WTC11 (cell line): ENCODE measurements around the gene TTC21A. TPM values are rescaled to one million over a fixed set of nuclear protein-coding genes. Genes with fewer than 3 reads are reported as not detected.

Experiments
- ATAC-seq: fragments of 200-7000 bp; cut with Tn5 transposase; 2 replicates; pipeline ENCODE4 v1.10.0; 2021; ENCODE audit warnings: mild to moderate bottlenecking, moderate library complexity
- CTCF ChIA-PET: fragments of 300-600 bp; sonication (Branson Sonifier 250); formaldehyde crosslinking; loops from one replicate; lab custom pipeline; 2021; ENCODE audit warnings: antibody characterized with exemption; lab: Charles Lee
- POLR2A ChIA-PET: fragments of 350-600 bp; sonication (Branson Sonifier 250); formaldehyde crosslinking; loops from one replicate; lab custom pipeline; 2021; ENCODE audit warnings: antibody characterized with exemption; lab: Charles Lee
- DNase-seq: peaks from one replicate; pipeline ENCODE4 v3.0.0; 2021; ENCODE audit warnings: low spot score
- H3K27ac Mint-ChIP-seq: 2 replicates; pipeline ENCODE4 v1.8.0; 2021; ENCODE audit warnings: mixed read lengths
- H3K27me3 Mint-ChIP-seq: 2 replicates; pipeline ENCODE4 v1.8.0; 2021; ENCODE audit warnings: low read depth, mild to moderate bottlenecking, moderate library complexity, mixed read lengths
- H3K36me3 Mint-ChIP-seq: 2 replicates; pipeline ENCODE4 v1.8.0; 2021; ENCODE audit warnings: mixed read lengths
- H3K4me1 Mint-ChIP-seq: 2 replicates; pipeline ENCODE4 v1.8.0; 2022; ENCODE audit warnings: mixed read lengths
- H3K4me3 Mint-ChIP-seq: 2 replicates; pipeline ENCODE4 v1.8.0; 2021; ENCODE audit warnings: mild to moderate bottlenecking, moderate library complexity, mixed read lengths
- H3K9me3 Mint-ChIP-seq: 2 replicates; pipeline ENCODE4 v1.8.0; 2021; ENCODE audit warnings: mixed read lengths
- ATF1 ChIP-seq: sonication (generic); formaldehyde crosslinking; IDR thresholded peaks from 2 replicates; pipeline ENCODE4 v1.8.1; 2023; ENCODE audit warnings: mild to moderate bottlenecking, moderate library complexity, missing genetic modification reagents
- CREB1 ChIP-seq: sonication (generic); formaldehyde crosslinking; IDR thresholded peaks from 2 replicates; pipeline ENCODE4 v1.8.0; 2023; ENCODE audit warnings: mild to moderate bottlenecking, missing genetic modification reagents
- ESRRA ChIP-seq: sonication (generic); formaldehyde crosslinking; IDR thresholded peaks from 2 replicates; pipeline ENCODE4 v1.8.1; 2022; ENCODE audit warnings: mild to moderate bottlenecking, missing genetic modification reagents, borderline replicate concordance
- KAT7 ChIP-seq: sonication (generic); formaldehyde crosslinking; IDR thresholded peaks from 2 replicates; pipeline ENCODE4 v1.8.1; 2023; ENCODE audit warnings: missing genetic modification reagents, mild to moderate bottlenecking, borderline replicate concordance
- SMAD4 ChIP-seq: sonication (generic); formaldehyde crosslinking; IDR thresholded peaks from 2 replicates; pipeline ENCODE4 v1.8.0; 2022; ENCODE audit warnings: mild to moderate bottlenecking, missing genetic modification reagents
- TEAD1 ChIP-seq: sonication (generic); formaldehyde crosslinking; IDR thresholded peaks from 2 replicates; pipeline ENCODE4 v1.8.0; 2022; ENCODE audit warnings: mild to moderate bottlenecking, missing genetic modification reagents
- ZNF416 ChIP-seq: fragments of 250-450 bp; sonication (Bioruptor Pico); IDR thresholded peaks from 2 replicates; pipeline ENCODE4 v1.9.0; 2021; ENCODE audit warnings: mild to moderate bottlenecking, inconsistent platforms
- ZNF671 ChIP-seq: fragments of 250-450 bp; sonication (Bioruptor Pico); IDR thresholded peaks from 2 replicates; pipeline ENCODE4 v1.8.0; 2021; ENCODE audit warnings: mild to moderate bottlenecking
- total RNA-seq: library from RNA; stranded (reverse); gene quantifications from 3 replicates; pipeline ENCODE4 v1.2.3, GENCODE V29; 2021
- TF ChIP-seq, protein P1 (sequence below): fragments of 250-450 bp; sonication (Bioruptor Pico); conservative IDR thresholded peaks from 2 replicates; pipeline ENCODE4 v1.9.0; 2021; ENCODE audit warnings: mild to moderate bottlenecking
- TF ChIP-seq, protein P2 (sequence below): sonication (generic); formaldehyde crosslinking; IDR thresholded peaks from 2 replicates; pipeline ENCODE4 v1.8.0; 2022; ENCODE audit warnings: mild to moderate bottlenecking, missing genetic modification reagents
- TF ChIP-seq, protein P3 (sequence below): sonication (generic); formaldehyde crosslinking; IDR thresholded peaks from 2 replicates; pipeline ENCODE4 v1.8.1; 2023; ENCODE audit warnings: mild to moderate bottlenecking, missing genetic modification reagents, moderate library complexity
- TF ChIP-seq, protein P4 (sequence below): fragments of 250-450 bp; sonication (Bioruptor Pico); IDR thresholded peaks from 2 replicates; pipeline ENCODE4 v2.1.2; 2022; ENCODE audit warnings: mild to moderate bottlenecking, moderate library complexity
- TF ChIP-seq, protein P5 (sequence below): sonication (generic); formaldehyde crosslinking; IDR thresholded peaks from 2 replicates; pipeline ENCODE4 v1.8.1; 2023; ENCODE audit warnings: mild to moderate bottlenecking, moderate library complexity, missing genetic modification reagents
- TF ChIP-seq, protein P6 (sequence below): fragments of 200-600 bp; IDR thresholded peaks from 2 replicates; pipeline ENCODE4 v1.8.0; 2022; ENCODE audit warnings: antibody characterized with exemption
- TF ChIP-seq, protein P7 (sequence below): sonication (generic); formaldehyde crosslinking; IDR thresholded peaks from 2 replicates; pipeline ENCODE4 v1.8.0; 2022; ENCODE audit warnings: mild to moderate bottlenecking, missing genetic modification reagents
- TF ChIP-seq, protein P8 (sequence below): sonication (generic); formaldehyde crosslinking; IDR thresholded peaks from 2 replicates; pipeline ENCODE4 v1.8.1; 2023; ENCODE audit warnings: mild to moderate bottlenecking, missing genetic modification reagents

The TTC21A gene
- total RNA-seq, 1 experiment from 2014 or later, result 3.8 TPM

DNA sequence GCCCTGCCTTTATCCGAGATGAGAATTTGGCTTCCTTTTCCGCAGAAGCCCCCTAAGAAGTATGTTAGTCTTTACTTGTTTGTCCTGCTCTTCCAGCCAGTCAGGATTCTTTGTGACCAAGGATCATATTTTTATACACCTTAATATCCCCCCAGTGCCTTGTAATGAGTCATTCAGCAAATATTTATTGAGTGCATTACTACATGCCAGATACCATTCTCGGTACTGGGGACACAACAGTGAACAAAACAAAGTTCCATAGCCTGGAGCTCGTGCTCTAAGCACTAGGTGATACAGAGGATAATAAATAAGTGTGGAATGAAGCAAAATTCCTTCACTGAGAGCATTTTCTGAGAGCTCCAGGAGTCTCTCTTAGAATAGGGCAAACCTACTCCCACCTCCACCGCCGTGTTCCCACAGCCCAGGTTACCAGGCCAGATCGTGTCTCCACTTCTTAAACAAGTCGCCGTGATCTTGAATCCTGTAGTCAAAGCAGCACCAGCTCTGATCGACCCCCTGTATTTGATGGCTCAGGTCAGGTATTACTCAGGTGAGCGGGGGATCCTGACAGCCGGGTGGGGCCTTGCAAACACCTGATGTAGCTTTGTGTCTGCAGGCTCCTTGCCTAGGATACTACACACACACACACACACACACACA is 18.5 kb downstream of the TTC21A start (continued):
- TF ChIP-seq, protein P1, sequence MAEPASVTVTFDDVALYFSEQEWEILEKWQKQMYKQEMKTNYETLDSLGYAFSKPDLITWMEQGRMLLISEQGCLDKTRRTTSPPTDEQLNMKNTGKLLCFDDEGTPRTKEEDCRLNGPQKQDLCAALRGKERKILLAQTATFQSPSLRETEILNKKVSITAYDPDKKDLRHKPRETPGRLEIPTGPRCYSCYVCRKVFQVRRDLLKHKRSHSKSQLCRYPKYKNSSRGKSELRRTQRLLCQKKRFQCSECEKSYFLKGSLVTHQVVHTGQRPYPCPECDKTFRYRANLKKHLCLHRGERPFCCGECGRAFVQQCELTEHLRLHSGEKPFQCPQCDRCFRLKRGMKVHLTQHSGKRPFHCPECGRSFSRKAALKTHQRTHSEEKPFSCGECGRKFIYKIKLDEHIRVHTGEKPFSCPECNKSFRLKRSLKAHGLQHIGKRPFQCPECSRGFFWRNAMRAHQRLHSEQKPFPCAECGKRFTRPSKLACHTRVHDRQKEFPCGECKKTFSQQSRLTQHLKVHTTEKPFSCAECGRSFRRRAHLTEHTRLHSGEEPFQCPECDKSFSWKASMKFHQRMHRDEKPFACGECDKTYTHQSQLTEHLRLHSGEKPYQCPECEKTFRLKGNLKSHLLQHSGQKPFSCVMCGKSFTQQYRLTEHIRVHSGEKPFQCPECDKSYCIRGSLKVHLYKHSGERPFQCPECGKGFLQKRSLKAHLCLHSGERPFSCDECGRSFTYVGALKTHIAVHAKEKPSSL (CRISPR knock-in tag), result no peak
- no peak for TF ChIP-seq SMAD4 (CRISPR knock-in tag)
- TF ChIP-seq, protein P2, sequence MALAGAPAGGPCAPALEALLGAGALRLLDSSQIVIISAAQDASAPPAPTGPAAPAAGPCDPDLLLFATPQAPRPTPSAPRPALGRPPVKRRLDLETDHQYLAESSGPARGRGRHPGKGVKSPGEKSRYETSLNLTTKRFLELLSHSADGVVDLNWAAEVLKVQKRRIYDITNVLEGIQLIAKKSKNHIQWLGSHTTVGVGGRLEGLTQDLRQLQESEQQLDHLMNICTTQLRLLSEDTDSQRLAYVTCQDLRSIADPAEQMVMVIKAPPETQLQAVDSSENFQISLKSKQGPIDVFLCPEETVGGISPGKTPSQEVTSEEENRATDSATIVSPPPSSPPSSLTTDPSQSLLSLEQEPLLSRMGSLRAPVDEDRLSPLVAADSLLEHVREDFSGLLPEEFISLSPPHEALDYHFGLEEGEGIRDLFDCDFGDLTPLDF (CRISPR knock-in tag), result no peak
- no peak for TF ChIP-seq ESRRA (CRISPR knock-in tag)
- no peak for TF ChIP-seq ZNF416 (CRISPR knock-in tag)
- TF ChIP-seq, protein P3, sequence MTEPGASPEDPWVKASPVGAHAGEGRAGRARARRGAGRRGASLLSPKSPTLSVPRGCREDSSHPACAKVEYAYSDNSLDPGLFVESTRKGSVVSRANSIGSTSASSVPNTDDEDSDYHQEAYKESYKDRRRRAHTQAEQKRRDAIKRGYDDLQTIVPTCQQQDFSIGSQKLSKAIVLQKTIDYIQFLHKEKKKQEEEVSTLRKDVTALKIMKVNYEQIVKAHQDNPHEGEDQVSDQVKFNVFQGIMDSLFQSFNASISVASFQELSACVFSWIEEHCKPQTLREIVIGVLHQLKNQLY, result no peak
- TF ChIP-seq, protein P4, sequence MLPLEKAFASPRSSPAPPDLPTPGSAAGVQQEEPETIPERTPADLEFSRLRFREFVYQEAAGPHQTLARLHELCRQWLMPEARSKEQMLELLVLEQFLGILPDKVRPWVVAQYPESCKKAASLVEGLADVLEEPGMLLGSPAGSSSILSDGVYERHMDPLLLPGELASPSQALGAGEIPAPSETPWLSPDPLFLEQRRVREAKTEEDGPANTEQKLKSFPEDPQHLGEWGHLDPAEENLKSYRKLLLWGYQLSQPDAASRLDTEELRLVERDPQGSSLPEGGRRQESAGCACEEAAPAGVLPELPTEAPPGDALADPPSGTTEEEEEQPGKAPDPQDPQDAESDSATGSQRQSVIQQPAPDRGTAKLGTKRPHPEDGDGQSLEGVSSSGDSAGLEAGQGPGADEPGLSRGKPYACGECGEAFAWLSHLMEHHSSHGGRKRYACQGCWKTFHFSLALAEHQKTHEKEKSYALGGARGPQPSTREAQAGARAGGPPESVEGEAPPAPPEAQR (CRISPR knock-in tag), result no peak
- no peak for TF ChIP-seq CREB1 (CRISPR knock-in tag)
- no peak for TF ChIP-seq KAT7 (CRISPR knock-in tag)
- TF ChIP-seq, protein P5, sequence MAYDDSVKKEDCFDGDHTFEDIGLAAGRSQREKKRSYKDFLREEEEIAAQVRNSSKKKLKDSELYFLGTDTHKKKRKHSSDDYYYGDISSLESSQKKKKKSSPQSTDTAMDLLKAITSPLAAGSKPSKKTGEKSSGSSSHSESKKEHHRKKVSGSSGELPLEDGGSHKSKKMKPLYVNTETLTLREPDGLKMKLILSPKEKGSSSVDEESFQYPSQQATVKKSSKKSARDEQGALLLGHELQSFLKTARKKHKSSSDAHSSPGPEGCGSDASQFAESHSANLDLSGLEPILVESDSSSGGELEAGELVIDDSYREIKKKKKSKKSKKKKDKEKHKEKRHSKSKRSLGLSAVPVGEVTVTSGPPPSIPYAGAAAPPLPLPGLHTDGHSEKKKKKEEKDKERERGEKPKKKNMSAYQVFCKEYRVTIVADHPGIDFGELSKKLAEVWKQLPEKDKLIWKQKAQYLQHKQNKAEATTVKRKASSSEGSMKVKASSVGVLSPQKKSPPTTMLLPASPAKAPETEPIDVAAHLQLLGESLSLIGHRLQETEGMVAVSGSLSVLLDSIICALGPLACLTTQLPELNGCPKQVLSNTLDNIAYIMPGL (CRISPR knock-in tag), result no peak
- TF ChIP-seq TEAD1 (CRISPR knock-in tag), result no peak
- TF ChIP-seq ATF1 (CRISPR knock-in tag), result no peak
- TF ChIP-seq, protein P6, sequence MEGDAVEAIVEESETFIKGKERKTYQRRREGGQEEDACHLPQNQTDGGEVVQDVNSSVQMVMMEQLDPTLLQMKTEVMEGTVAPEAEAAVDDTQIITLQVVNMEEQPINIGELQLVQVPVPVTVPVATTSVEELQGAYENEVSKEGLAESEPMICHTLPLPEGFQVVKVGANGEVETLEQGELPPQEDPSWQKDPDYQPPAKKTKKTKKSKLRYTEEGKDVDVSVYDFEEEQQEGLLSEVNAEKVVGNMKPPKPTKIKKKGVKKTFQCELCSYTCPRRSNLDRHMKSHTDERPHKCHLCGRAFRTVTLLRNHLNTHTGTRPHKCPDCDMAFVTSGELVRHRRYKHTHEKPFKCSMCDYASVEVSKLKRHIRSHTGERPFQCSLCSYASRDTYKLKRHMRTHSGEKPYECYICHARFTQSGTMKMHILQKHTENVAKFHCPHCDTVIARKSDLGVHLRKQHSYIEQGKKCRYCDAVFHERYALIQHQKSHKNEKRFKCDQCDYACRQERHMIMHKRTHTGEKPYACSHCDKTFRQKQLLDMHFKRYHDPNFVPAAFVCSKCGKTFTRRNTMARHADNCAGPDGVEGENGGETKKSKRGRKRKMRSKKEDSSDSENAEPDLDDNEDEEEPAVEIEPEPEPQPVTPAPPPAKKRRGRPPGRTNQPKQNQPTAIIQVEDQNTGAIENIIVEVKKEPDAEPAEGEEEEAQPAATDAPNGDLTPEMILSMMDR, result no peak
- TF ChIP-seq, all 79 proteins: peak for 0

DNA sequence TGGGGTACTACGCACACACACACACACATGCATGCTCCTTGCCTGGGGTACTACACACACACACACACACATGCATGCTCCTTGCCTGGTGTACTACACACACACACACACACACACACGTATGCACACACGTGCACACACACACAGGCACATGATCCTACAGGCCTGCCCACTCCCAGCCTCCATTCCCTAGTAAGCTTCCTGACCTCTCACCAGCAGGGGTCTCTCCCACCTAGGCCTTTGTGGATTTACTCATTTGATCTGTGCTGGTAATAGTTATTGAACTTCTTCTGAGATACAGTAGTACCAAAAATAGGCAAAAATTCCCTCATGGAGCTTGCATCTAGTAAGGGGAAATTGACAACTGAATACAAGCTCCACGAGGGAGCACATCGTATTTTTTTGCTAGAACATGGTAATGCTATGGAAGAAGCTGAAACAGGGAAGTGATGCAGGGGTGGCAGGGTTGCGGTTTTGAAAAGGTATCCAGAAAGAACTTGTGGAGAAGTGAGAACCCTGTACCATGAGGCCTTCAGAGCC is 19.1 kb downstream of the TTC21A start:
- no peaks in the 10 kb centered on the region for H3K9me3 Mint-ChIP-seq
- H3K27me3 Mint-ChIP-seq, result no peaks in the 10 kb centered on the region
- no peak overlapping the region for H3K27ac Mint-ChIP-seq
- DNase-seq, result peak; percentile 60
- peak; percentile 84 for ATAC-seq
- POLR2A ChIA-PET, result interaction anchor here (0.9 kb wide), 1 partner anchor 60 kb away, joined by 3 read pairs; no protein-coding TSS in a partner anchor
- H3K4me1 Mint-ChIP-seq, result peaks cover 5% of the 10 kb centered on the region; the same call in 1 of the 2 replicates
- CTCF ChIA-PET, result interaction anchor here (0.6 to 8.7 kb wide), 23 partner anchors 8 to 251 kb away, joined by 3 to 260 read pairs (median 6); partner anchors contain the start of genes CX3CR1, GORASP1, TTC21A and XIRP1
- no peaks in the 10 kb centered on the region for H3K36me3 Mint-ChIP-seq
- no peak overlapping the region for H3K4me3 Mint-ChIP-seq
- TF ChIP-seq, protein P7, sequence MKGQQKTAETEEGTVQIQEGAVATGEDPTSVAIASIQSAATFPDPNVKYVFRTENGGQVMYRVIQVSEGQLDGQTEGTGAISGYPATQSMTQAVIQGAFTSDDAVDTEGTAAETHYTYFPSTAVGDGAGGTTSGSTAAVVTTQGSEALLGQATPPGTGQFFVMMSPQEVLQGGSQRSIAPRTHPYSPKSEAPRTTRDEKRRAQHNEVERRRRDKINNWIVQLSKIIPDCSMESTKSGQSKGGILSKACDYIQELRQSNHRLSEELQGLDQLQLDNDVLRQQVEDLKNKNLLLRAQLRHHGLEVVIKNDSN (CRISPR knock-in tag), result peak; percentile 53; the same call in 1 of the 2 replicates
- TF ChIP-seq, protein P8, sequence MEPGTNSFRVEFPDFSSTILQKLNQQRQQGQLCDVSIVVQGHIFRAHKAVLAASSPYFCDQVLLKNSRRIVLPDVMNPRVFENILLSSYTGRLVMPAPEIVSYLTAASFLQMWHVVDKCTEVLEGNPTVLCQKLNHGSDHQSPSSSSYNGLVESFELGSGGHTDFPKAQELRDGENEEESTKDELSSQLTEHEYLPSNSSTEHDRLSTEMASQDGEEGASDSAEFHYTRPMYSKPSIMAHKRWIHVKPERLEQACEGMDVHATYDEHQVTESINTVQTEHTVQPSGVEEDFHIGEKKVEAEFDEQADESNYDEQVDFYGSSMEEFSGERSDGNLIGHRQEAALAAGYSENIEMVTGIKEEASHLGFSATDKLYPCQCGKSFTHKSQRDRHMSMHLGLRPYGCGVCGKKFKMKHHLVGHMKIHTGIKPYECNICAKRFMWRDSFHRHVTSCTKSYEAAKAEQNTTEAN (CRISPR knock-in tag), result peak; percentile 67; the same call in 1 of the 2 replicates
- TF ChIP-seq ZNF671 (CRISPR knock-in tag), result no peak
